ENCODE results near the gene GRPR. TPM values are rescaled to one million over a fixed set of nuclear protein-coding genes. Genes with fewer than 3 reads are reported as not detected.

The GRPR gene
- total and polyA plus RNA-seq, 7 donors: 0.19 to 2.8 (median 0.83) TPM; not detected in 2

GRCh38 chrX:16082470-16083085 lies 40.8 kb upstream of the GRPR start:
- Histone ChIP-seq H3K4me3 (no peak overlapping the region), H3K27ac (no peak overlapping the region), H3K4me1 (no peaks in the 10 kb centered on the region), H3K9me3 (no peaks in the 10 kb centered on the region), H3K27me3 (no peaks in the 10 kb centered on the region), H3K36me3 (no peaks in the 10 kb centered on the region)
- no peak for DNase-seq
- intact Hi-C loops (cut with DNase I): no loop called here
- TF ChIP-seq POLR2AphosphoS5 (IDR thresholded peaks at IDR 0.05): peak in 2 of 4 donors; percentile 8 to 42
- no peak for TF ChIP-seq EP300 (IDR thresholded peaks at IDR 0.05)
- WGBS, 2 donors: 78 to 86% methylated on average over 10 of the region's 10 CpGs

GRCh38 chrX:16087076-16087475 lies 36.3 kb upstream of the GRPR start:
- WGBS, 2 donors: 12 to 49% methylated on average over 3 of the region's 3 CpGs
- TF ChIP-seq POLR2AphosphoS5 (IDR thresholded peaks at IDR 0.05) (no peak), EP300 (IDR thresholded peaks at IDR 0.05) (no peak), POLR2A (IDR thresholded peaks at IDR 0.05) (no peak)
- TF ChIP-seq, protein P1, sequence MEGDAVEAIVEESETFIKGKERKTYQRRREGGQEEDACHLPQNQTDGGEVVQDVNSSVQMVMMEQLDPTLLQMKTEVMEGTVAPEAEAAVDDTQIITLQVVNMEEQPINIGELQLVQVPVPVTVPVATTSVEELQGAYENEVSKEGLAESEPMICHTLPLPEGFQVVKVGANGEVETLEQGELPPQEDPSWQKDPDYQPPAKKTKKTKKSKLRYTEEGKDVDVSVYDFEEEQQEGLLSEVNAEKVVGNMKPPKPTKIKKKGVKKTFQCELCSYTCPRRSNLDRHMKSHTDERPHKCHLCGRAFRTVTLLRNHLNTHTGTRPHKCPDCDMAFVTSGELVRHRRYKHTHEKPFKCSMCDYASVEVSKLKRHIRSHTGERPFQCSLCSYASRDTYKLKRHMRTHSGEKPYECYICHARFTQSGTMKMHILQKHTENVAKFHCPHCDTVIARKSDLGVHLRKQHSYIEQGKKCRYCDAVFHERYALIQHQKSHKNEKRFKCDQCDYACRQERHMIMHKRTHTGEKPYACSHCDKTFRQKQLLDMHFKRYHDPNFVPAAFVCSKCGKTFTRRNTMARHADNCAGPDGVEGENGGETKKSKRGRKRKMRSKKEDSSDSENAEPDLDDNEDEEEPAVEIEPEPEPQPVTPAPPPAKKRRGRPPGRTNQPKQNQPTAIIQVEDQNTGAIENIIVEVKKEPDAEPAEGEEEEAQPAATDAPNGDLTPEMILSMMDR (IDR thresholded peaks at IDR 0.05): no peak
- Histone ChIP-seq H3K9me3 (no peaks in the 10 kb centered on the region), H3K27ac (no peak overlapping the region), H3K27me3 (no peaks in the 10 kb centered on the region), H3K4me1 (no peaks in the 10 kb centered on the region), H3K4me3 (no peak overlapping the region), H3K36me3 (no peaks in the 10 kb centered on the region)
- intact Hi-C loops (cut with DNase I): no loop called here
- no peak for DNase-seq

DNA sequence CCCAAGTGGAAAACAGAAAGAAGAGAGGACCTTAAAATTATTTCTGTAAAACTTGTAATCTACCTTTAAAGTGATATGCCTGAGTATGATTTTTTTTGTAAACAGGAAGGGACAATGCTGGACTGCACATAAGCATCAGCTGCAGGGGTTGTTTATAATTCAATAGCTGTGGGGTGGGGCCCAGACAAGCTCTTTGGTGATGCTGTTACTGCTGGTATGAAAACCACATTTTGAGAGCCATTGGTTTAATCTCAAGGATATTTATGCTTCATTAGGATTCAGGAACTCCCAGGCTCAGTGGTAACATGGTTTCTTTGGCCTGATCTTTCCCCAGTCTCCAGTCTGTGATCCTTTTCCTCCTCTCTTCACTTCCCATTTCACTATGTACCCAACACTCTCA lies 34.3 kb upstream of the GRPR start:
- H3K36me3 ChIP-seq: no peaks in the 10 kb centered on the region
- H3K4me3 ChIP-seq: no peak overlapping the region
- intact Hi-C loops (cut with DNase I): no loop called here
- H3K9me3 ChIP-seq: no peaks in the 10 kb centered on the region
- no peak overlapping the region for H3K27ac ChIP-seq
- TF ChIP-seq POLR2A (IDR thresholded peaks at IDR 0.05) (no peak), EP300 (IDR thresholded peaks at IDR 0.05) (no peak), POLR2AphosphoS5 (IDR thresholded peaks at IDR 0.05) (no peak)
- TF ChIP-seq, protein P1 (IDR thresholded peaks at IDR 0.05): no peak
- H3K4me1 ChIP-seq: no peaks in the 10 kb centered on the region
- DNase-seq: no peak
- H3K27me3 ChIP-seq: no peaks in the 10 kb centered on the region

GRCh38 chrX:16096141-16096540 lies 27.2 kb upstream of the GRPR start:
- Histone ChIP-seq H3K27ac (no peak overlapping the region), H3K27me3 (no peaks in the 10 kb centered on the region), H3K4me1 (no peaks in the 10 kb centered on the region), H3K9me3 (no peaks in the 10 kb centered on the region), H3K4me3 (no peak overlapping the region), H3K36me3 (no peaks in the 10 kb centered on the region)
- intact Hi-C loops (cut with DNase I): no loop called here
- no peak for DNase-seq
- WGBS, 2 donors: 84 to 86% methylated on average over 3 of the region's 3 CpGs
- TF ChIP-seq POLR2A (IDR thresholded peaks at IDR 0.05): no peak
- TF ChIP-seq, protein P1 (IDR thresholded peaks at IDR 0.05): no peak
- no peak for TF ChIP-seq EP300 (IDR thresholded peaks at IDR 0.05)
- no peak for TF ChIP-seq POLR2AphosphoS5 (IDR thresholded peaks at IDR 0.05)

DNA sequence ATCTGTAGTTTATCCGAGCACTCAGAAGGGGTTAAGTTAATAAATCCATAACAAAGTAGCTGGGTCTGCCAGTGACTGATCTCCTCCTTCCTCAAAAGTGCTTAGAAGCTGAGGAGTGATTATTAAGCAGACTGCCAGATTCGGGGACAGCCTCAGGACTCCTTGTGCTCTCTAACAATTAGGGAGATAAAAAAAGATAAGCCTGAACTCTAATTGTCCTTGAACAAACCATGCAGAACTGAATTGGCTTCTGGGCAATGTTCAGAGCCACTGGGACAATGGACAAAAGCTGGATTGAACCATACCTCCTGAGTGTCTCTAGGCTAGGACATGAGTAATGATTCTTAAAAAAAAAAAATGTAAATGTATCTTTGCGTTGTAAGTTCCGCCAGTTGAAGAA lies 22.7 kb upstream of the GRPR start:
- H3K4me3 ChIP-seq: no peak overlapping the region
- no peaks in the 10 kb centered on the region for H3K9me3 ChIP-seq
- intact Hi-C loops (cut with DNase I): no loop called here
- no peak for DNase-seq
- H3K4me1 ChIP-seq: no peaks in the 10 kb centered on the region
- H3K36me3 ChIP-seq: no peaks in the 10 kb centered on the region
- TF ChIP-seq, protein P1 (IDR thresholded peaks at IDR 0.05): no peak
- TF ChIP-seq POLR2AphosphoS5 (IDR thresholded peaks at IDR 0.05) (no peak), EP300 (IDR thresholded peaks at IDR 0.05) (no peak), POLR2A (IDR thresholded peaks at IDR 0.05) (no peak)
- no peaks in the 10 kb centered on the region for H3K27me3 ChIP-seq
- no peak overlapping the region for H3K27ac ChIP-seq
- WGBS, 2 donors: 71 to 75% methylated on average over 4 of the region's 4 CpGs
